OCI-LY1 (cell line): ENCODE results near the gene ZBED2.

ENCODE experiments used
- H2AFZ ChIP-seq: fragments of 200-600 bp; sonication (generic), shearing (Covaris generic); 2 replicates; pipeline ENCODE4 v1.6.0; 2014; ENCODE audit warnings: antibody characterized with exemption, mild to moderate bottlenecking, low read length
- H3F3A ChIP-seq: fragments of 200-600 bp; sonication (generic), shearing (Covaris generic); 2 replicates; pipeline ENCODE4 v1.6.0; 2014; ENCODE audit warnings: mild to moderate bottlenecking, antibody characterized with exemption, low read length, moderate library complexity; ENCODE audit not compliant: insufficient read depth
- H3K27ac ChIP-seq: fragments of 200-600 bp; sonication (generic); 2 replicates; pipeline ENCODE4 v1.5.1; 2014; ENCODE audit warnings: low read length, mixed run types, mild to moderate bottlenecking, low read depth; ENCODE audit not compliant: poor library complexity, severe bottlenecking
- H3K27me3 ChIP-seq: fragments of 200-600 bp; sonication (generic); 2 replicates; pipeline ENCODE4 v1.6.0; 2014; ENCODE audit warnings: antibody characterized with exemption, mild to moderate bottlenecking, low read length, moderate library complexity; ENCODE audit not compliant: insufficient read depth
- H3K36me3 ChIP-seq: fragments of 200-600 bp; sonication (generic); 2 replicates; pipeline ENCODE4 v1.6.1; 2014; ENCODE audit warnings: mild to moderate bottlenecking, antibody characterized with exemption, low read length, moderate library complexity, mixed read lengths; ENCODE audit not compliant: insufficient read depth
- H3K4me1 ChIP-seq: fragments of 200-600 bp; sonication (generic); 2 replicates; pipeline ENCODE4 v1.5.1; 2014; ENCODE audit warnings: mild to moderate bottlenecking, low read length, moderate library complexity; ENCODE audit not compliant: insufficient read depth, severe bottlenecking
- H3K4me2 ChIP-seq: fragments of 200-600 bp; sonication (generic), shearing (Covaris generic); 2 replicates; pipeline ENCODE4 v1.6.1; 2014; ENCODE audit warnings: low read length
- H3K4me3 ChIP-seq: fragments of 200-600 bp; sonication (generic); 2 replicates; pipeline ENCODE4 v1.5.1; 2014; ENCODE audit warnings: low read length, low read depth, mild to moderate bottlenecking, mixed read lengths; ENCODE audit not compliant: poor library complexity, severe bottlenecking
- H3K79me2 ChIP-seq: fragments of 200-600 bp; shearing (Covaris generic); 2 replicates; pipeline ENCODE4 v1.6.1; 2016; ENCODE audit warnings: mixed run types, low read length, mixed read lengths; ENCODE audit not compliant: insufficient read depth
- H3K9ac ChIP-seq: fragments of 200-600 bp; sonication (generic), shearing (Covaris generic); 2 replicates; pipeline ENCODE4 v1.6.1; 2014; ENCODE audit warnings: mild to moderate bottlenecking, low read length, mixed read lengths
- H3K9me2 ChIP-seq: fragments of 200-600 bp; sonication (generic), shearing (Covaris generic); 2 replicates; pipeline ENCODE4 v1.6.1; 2014; ENCODE audit warnings: low read depth, mild to moderate bottlenecking, low read length, mixed read lengths
- H3K9me3 ChIP-seq: fragments of 200-600 bp; shearing (Covaris generic); 2 replicates; pipeline ENCODE4 v1.6.1; 2014; ENCODE audit warnings: low read length, mixed read lengths
- H4K20me1 ChIP-seq: fragments of 200-600 bp; sonication (generic), shearing (Covaris generic); 2 replicates; pipeline ENCODE4 v1.6.0; 2016; ENCODE audit warnings: mild to moderate bottlenecking, low read length; ENCODE audit not compliant: insufficient read depth
- CTCF ChIP-seq: fragments of 200-600 bp; sonication (generic), shearing (Covaris generic); IDR thresholded peaks from 2 replicates; pipeline ENCODE4 v1.5.1; 2017; ENCODE audit warnings: mild to moderate bottlenecking, antibody characterized with exemption, low read length, moderate library complexity, mixed read lengths
- EZH2 ChIP-seq: fragments of 200-600 bp; sonication (generic), shearing (Covaris generic); IDR thresholded peaks from 2 replicates; pipeline ENCODE4 v1.8.0; 2017; ENCODE audit warnings: borderline replicate concordance, mixed run types, mild to moderate bottlenecking, antibody characterized with exemption, low read length, moderate library complexity, mixed read lengths

The ZBED2 gene

GRCh38 chr3:111615880-111616279 lies 20.7 kb upstream of the ZBED2 start:
- no peaks in the 10 kb centered on the region for H3K9me3 ChIP-seq
- no peaks in the 10 kb centered on the region for H3K79me2 ChIP-seq
- no peaks in the 10 kb centered on the region for H3K27me3 ChIP-seq
- no peaks in the 10 kb centered on the region for H3F3A ChIP-seq
- no peaks in the 10 kb centered on the region; the same call in 1 of the 2 replicates for H3K36me3 ChIP-seq
- no peak overlapping the region for H3K4me3 ChIP-seq
- H3K9ac ChIP-seq = no peak overlapping the region
- H3K27ac ChIP-seq = no peak overlapping the region
- H3K4me2 ChIP-seq = 0 out of 2 replicates have a peak overlapping the region, but pooled peaks have one; percentile 11
- H2AFZ ChIP-seq = 0 out of 2 replicates have a peak overlapping the region, but pooled peaks have one; percentile 57
- TF ChIP-seq CTCF (no peak), EZH2 (no peak)
- no peaks in the 10 kb centered on the region for H4K20me1 ChIP-seq
- no peaks in the 10 kb centered on the region for H3K9me2 ChIP-seq
- peaks cover 18% of the 10 kb centered on the region for H3K4me1 ChIP-seq

- H3K4me2 ChIP-seq = no peak overlapping the region
- H3K9ac ChIP-seq = no peak overlapping the region
- peaks cover 28% of the 10 kb centered on the region for H3K4me1 ChIP-seq
- no peaks in the 10 kb centered on the region for H3F3A ChIP-seq
- no peaks in the 10 kb centered on the region for H3K9me3 ChIP-seq
- no peaks in the 10 kb centered on the region for H4K20me1 ChIP-seq
- no peak overlapping the region for H2AFZ ChIP-seq
- TF ChIP-seq CTCF (no peak), EZH2 (no peak)
- H3K4me3 ChIP-seq = no peak overlapping the region
- H3K36me3 ChIP-seq = no peaks in the 10 kb centered on the region; the same call in 1 of the 2 replicates
- no peaks in the 10 kb centered on the region for H3K27me3 ChIP-seq
- no peak overlapping the region for H3K27ac ChIP-seq
- no peaks in the 10 kb centered on the region for H3K9me2 ChIP-seq
- no peaks in the 10 kb centered on the region for H3K79me2 ChIP-seq
These were observed 18.1 kb upstream of the ZBED2 start for GRCh38 chr3:111613294-111613693.

- Histone ChIP-seq H3K4me1 (peaks cover 14% of the 10 kb centered on the region), H3K79me2 (no peaks in the 10 kb centered on the region), H3K9me2 (no peaks in the 10 kb centered on the region), H4K20me1 (no peaks in the 10 kb centered on the region), H3K9me3 (no peaks in the 10 kb centered on the region), H3K27ac (no peak overlapping the region), H3K4me2 (no peak overlapping the region), H2AFZ (no peak overlapping the region), H3K9ac (no peak overlapping the region), H3F3A (no peaks in the 10 kb centered on the region), H3K4me3 (no peak overlapping the region), H3K27me3 (no peaks in the 10 kb centered on the region), H3K36me3 (no peaks in the 10 kb centered on the region)
- TF ChIP-seq EZH2 (no peak), CTCF (no peak)
These were observed 15.5 kb upstream of the ZBED2 start for GRCh38 chr3:111610612-111611054.
